Type B pancreatic cell (in vitro differentiated cells): ENCODE data around the gene KCNB1. TPM values are rescaled to one million over a fixed set of nuclear protein-coding genes. Genes with fewer than 3 reads are reported as not detected.
A peak's percentile ranks its signal among the peaks of the same experiment; 100 is the strongest.

ENCODE experiments used
- DNase-seq: peaks from one replicate; pipeline ENCODE4 v3.0.0; 2021; ENCODE audit warnings: mixed read lengths; ENCODE audit not compliant: unreplicated experiment; ENCODE audit errors: extremely low spot score
- H3K27ac Mint-ChIP-seq: 2 replicates; pipeline ENCODE4 v1.8.0; 2021; ENCODE audit warnings: mild to moderate bottlenecking, mixed read lengths
- H3K27me3 Mint-ChIP-seq: 2 replicates; pipeline ENCODE4 v1.8.0; 2021; ENCODE audit warnings: mixed read lengths
- H3K36me3 Mint-ChIP-seq: 2 replicates; pipeline ENCODE4 v1.8.0; 2021; ENCODE audit warnings: mixed read lengths
- H3K4me1 Mint-ChIP-seq: one replicate; pipeline ENCODE4 v1.8.0; 2021; ENCODE audit warnings: mixed read lengths; ENCODE audit not compliant: unreplicated experiment
- H3K4me3 Mint-ChIP-seq: 2 replicates; pipeline ENCODE4 v1.8.0; 2021; ENCODE audit warnings: mild to moderate bottlenecking, mixed read lengths
- H3K9me3 Mint-ChIP-seq: 2 replicates; pipeline ENCODE4 v1.8.0; 2021; ENCODE audit warnings: mixed read lengths
- CTCF ChIP-seq: fragments of 200-600 bp; sonication (generic); conservative IDR thresholded peaks from 2 replicates; pipeline ENCODE4 v1.5.0; 2021; ENCODE audit warnings: antibody characterized with exemption, mild to moderate bottlenecking
- total RNA-seq: library from RNA; stranded (reverse); gene quantifications from 2 replicates; pipeline ENCODE4 v1.2.1, GENCODE V29; 2021; ENCODE audit warnings: low replicate concordance

Gene KCNB1
- total RNA-seq, 1 donor from 2014 or later, result 1.2 TPM

- H3K36me3 Mint-ChIP-seq, result no peaks in the 10 kb centered on the region
- TF ChIP-seq CTCF, result no peak
- H3K4me1 Mint-ChIP-seq, result peaks cover 6% of the 10 kb centered on the region
- H3K9me3 Mint-ChIP-seq, result no peaks in the 10 kb centered on the region
- no peak overlapping the region for H3K4me3 Mint-ChIP-seq
- no peak for DNase-seq
- H3K27ac Mint-ChIP-seq, result no peak overlapping the region
- H3K27me3 Mint-ChIP-seq, result peaks cover 7% of the 10 kb centered on the region
Observed at GRCh38 chr20:49400410-49400809, 82.1 kb downstream of the KCNB1 start.

- Mint-ChIP-seq H3K27ac (no peak overlapping the region), H3K4me3 (no peak overlapping the region), H3K9me3 (no peaks in the 10 kb centered on the region), H3K36me3 (no peaks in the 10 kb centered on the region), H3K27me3 (peaks cover 3% of the 10 kb centered on the region), H3K4me1 (no peaks in the 10 kb centered on the region)
- no peak for TF ChIP-seq CTCF
- no peak for DNase-seq
Observed at GRCh38 chr20:49399329-49399728, 83.1 kb downstream of the KCNB1 start.

GRCh38 chr20:49398401-49399144 is 83.9 kb downstream of the KCNB1 start:
- Mint-ChIP-seq H3K27me3 (peaks cover 3% of the 10 kb centered on the region), H3K36me3 (no peaks in the 10 kb centered on the region), H3K4me3 (no peak overlapping the region), H3K27ac (no peak overlapping the region), H3K9me3 (no peaks in the 10 kb centered on the region), H3K4me1 (no peaks in the 10 kb centered on the region)
- no peak for TF ChIP-seq CTCF
- DNase-seq, result no peak

GRCh38 chr20:49397525-49397924 is 84.9 kb downstream of the KCNB1 start:
- no peak for DNase-seq
- Mint-ChIP-seq H3K4me3 (no peak overlapping the region), H3K27ac (no peak overlapping the region), H3K9me3 (no peaks in the 10 kb centered on the region), H3K36me3 (no peaks in the 10 kb centered on the region), H3K27me3 (peaks cover 8% of the 10 kb centered on the region), H3K4me1 (no peaks in the 10 kb centered on the region)
- TF ChIP-seq CTCF, result no peak

GRCh38 chr20:49396230-49396629 is 86.2 kb downstream of the KCNB1 start:
- peak; percentile 63 for TF ChIP-seq CTCF
- no peaks in the 10 kb centered on the region for H3K36me3 Mint-ChIP-seq
- DNase-seq, result no peak
- H3K9me3 Mint-ChIP-seq, result no peaks in the 10 kb centered on the region
- no peaks in the 10 kb centered on the region for H3K4me1 Mint-ChIP-seq
- peaks cover 13% of the 10 kb centered on the region for H3K27me3 Mint-ChIP-seq
- no peak overlapping the region for H3K4me3 Mint-ChIP-seq
- H3K27ac Mint-ChIP-seq, result no peak overlapping the region
